ENCODE measurements around the gene PHACTR3.

DNA sequence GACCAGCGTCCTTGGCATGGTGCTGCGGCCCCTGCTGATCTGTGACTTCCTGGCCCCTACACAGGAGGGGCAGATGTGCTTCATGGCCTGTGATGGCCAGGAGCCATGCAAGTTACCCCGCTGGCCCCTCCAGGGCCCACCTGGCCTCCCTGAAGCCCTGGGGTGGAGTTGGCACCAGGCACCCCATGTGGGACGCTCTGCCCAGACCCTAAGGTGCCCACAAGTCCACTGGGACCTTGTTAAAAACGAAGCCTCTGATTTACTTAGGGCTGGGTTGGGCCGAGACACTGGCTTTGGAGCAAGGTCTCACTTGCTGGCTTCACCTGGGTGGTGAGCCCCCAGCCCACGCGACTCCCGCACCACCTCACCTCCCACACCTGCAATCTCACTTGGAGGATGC is 139.0 kb downstream of the PHACTR3 start:
- TF ChIP-seq, protein P1, sequence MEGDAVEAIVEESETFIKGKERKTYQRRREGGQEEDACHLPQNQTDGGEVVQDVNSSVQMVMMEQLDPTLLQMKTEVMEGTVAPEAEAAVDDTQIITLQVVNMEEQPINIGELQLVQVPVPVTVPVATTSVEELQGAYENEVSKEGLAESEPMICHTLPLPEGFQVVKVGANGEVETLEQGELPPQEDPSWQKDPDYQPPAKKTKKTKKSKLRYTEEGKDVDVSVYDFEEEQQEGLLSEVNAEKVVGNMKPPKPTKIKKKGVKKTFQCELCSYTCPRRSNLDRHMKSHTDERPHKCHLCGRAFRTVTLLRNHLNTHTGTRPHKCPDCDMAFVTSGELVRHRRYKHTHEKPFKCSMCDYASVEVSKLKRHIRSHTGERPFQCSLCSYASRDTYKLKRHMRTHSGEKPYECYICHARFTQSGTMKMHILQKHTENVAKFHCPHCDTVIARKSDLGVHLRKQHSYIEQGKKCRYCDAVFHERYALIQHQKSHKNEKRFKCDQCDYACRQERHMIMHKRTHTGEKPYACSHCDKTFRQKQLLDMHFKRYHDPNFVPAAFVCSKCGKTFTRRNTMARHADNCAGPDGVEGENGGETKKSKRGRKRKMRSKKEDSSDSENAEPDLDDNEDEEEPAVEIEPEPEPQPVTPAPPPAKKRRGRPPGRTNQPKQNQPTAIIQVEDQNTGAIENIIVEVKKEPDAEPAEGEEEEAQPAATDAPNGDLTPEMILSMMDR (IDR thresholded peaks at IDR 0.05), result no peak
- TF ChIP-seq SIN3A (IDR thresholded peaks at IDR 0.05; ENCODE audit: borderline replicate concordance, insufficient read depth, low read depth, low read length) (no peak), POLR2AphosphoS5 (IDR thresholded peaks at IDR 0.05; ENCODE audit: low read depth, low read length) (no peak)
- TF ChIP-seq, protein P2, sequence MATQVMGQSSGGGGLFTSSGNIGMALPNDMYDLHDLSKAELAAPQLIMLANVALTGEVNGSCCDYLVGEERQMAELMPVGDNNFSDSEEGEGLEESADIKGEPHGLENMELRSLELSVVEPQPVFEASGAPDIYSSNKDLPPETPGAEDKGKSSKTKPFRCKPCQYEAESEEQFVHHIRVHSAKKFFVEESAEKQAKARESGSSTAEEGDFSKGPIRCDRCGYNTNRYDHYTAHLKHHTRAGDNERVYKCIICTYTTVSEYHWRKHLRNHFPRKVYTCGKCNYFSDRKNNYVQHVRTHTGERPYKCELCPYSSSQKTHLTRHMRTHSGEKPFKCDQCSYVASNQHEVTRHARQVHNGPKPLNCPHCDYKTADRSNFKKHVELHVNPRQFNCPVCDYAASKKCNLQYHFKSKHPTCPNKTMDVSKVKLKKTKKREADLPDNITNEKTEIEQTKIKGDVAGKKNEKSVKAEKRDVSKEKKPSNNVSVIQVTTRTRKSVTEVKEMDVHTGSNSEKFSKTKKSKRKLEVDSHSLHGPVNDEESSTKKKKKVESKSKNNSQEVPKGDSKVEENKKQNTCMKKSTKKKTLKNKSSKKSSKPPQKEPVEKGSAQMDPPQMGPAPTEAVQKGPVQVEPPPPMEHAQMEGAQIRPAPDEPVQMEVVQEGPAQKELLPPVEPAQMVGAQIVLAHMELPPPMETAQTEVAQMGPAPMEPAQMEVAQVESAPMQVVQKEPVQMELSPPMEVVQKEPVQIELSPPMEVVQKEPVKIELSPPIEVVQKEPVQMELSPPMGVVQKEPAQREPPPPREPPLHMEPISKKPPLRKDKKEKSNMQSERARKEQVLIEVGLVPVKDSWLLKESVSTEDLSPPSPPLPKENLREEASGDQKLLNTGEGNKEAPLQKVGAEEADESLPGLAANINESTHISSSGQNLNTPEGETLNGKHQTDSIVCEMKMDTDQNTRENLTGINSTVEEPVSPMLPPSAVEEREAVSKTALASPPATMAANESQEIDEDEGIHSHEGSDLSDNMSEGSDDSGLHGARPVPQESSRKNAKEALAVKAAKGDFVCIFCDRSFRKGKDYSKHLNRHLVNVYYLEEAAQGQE (IDR thresholded peaks at IDR 0.05; ENCODE audit: insufficient read depth in 1 of 2, low read depth in 2 of 2, low read length in 1 of 2), result no peak
